ENCODE results near the gene SERHL2. TPM values are rescaled to one million over a fixed set of nuclear protein-coding genes. Genes with fewer than 3 reads are reported as not detected.
"Not testable (repeated sequence)": the region's sequence is repeated elsewhere in the genome, so short reads cannot be mapped to it uniquely, and the experiment has no call there.

Gene SERHL2
- total RNA-seq, 1 experiment from 2014 or later = 1.0 TPM

DNA sequence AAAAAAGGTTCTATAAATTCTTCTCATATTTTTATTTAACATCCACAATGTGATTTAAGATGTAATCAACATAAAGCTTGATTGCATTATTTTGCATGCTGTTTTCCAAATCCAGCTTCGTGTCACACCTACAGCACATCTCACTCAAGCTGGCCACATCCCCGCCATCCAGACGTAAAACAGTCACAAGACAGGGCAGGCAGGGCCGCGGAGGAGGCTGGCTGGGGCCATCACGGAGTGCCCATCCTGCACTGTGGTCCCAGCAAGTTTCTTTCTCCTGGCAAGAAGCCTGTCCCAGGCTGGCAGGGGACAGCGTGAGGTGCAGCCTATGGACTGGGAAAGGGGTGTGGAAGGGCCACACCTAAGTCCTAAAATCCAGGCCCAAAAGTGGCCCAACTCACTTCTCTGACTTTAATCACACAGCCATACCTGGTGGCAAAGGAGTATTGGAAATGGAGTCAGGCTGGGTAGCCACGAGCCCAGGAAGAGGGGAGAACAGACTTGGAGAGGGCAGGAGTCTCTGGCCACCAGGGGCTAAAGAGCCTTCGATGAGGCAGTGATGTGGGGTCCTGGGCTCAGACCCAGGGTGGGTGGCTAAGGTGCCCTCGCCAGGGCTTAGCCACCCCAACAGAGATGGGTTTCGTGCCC is 45.3 kb upstream of the SERHL2 start:
- not testable (repeated sequence) for H3K4ac ChIP-seq (ENCODE audit: low read depth, low read length); H4K91ac ChIP-seq (ENCODE audit: insufficient read length, low read depth, low read length); H2BK15ac ChIP-seq (ENCODE audit: low read depth, low read length); H3K79me2 ChIP-seq (ENCODE audit: insufficient read depth, low read length); H3K27me3 Mint-ChIP-seq (ENCODE audit: low read depth); H3K18ac ChIP-seq (ENCODE audit: insufficient read length, low read depth, low read length); H2BK120ac ChIP-seq (ENCODE audit: low read depth, low read length, poor library complexity, severe bottlenecking); H4K20me1 ChIP-seq (ENCODE audit: control insufficient read depth, insufficient read depth, insufficient read length); H3K4me2 ChIP-seq (ENCODE audit: insufficient read depth, insufficient read length, low read length); H4K8ac ChIP-seq (replicated peaks; ENCODE audit: insufficient read length, low read depth, low read length); H3K27me3 ChIP-seq (ENCODE audit: insufficient read depth, low read length); DNase-seq; H3K27ac ChIP-seq (ENCODE audit: insufficient read length, low read depth, low read length); H2AFZ ChIP-seq (ENCODE audit: low read length); H3K9me3 ChIP-seq (ENCODE audit: control insufficient read depth, low read depth, low read length); H3T11ph ChIP-seq (ENCODE audit: low read length); H2BK12ac ChIP-seq (ENCODE audit: insufficient read length, low read depth, low read length); H3K4me1 ChIP-seq (ENCODE audit: insufficient read depth, low read length); H3K23ac ChIP-seq (ENCODE audit: insufficient read length, low read depth, low read length); H3K23me2 ChIP-seq (ENCODE audit: insufficient read length, low read depth, low read length, poor library complexity, severe bottlenecking); H3K56ac ChIP-seq (ENCODE audit: insufficient read length, low read depth, low read length); H3K79me1 ChIP-seq (ENCODE audit: insufficient read depth, low read depth, low read length, poor library complexity, severe bottlenecking); H4K5ac ChIP-seq (ENCODE audit: insufficient read length, low read depth, low read length); H2BK5ac ChIP-seq (ENCODE audit: insufficient read length, low read length); H3K9me3 Mint-ChIP-seq; H2AK5ac ChIP-seq (ENCODE audit: insufficient read length, low read length); H3K9ac ChIP-seq (ENCODE audit: extremely low read depth, insufficient read length, low read length); H2BK20ac ChIP-seq (ENCODE audit: low read depth, low read length, poor library complexity, severe bottlenecking)
- TF ChIP-seq, protein P1, sequence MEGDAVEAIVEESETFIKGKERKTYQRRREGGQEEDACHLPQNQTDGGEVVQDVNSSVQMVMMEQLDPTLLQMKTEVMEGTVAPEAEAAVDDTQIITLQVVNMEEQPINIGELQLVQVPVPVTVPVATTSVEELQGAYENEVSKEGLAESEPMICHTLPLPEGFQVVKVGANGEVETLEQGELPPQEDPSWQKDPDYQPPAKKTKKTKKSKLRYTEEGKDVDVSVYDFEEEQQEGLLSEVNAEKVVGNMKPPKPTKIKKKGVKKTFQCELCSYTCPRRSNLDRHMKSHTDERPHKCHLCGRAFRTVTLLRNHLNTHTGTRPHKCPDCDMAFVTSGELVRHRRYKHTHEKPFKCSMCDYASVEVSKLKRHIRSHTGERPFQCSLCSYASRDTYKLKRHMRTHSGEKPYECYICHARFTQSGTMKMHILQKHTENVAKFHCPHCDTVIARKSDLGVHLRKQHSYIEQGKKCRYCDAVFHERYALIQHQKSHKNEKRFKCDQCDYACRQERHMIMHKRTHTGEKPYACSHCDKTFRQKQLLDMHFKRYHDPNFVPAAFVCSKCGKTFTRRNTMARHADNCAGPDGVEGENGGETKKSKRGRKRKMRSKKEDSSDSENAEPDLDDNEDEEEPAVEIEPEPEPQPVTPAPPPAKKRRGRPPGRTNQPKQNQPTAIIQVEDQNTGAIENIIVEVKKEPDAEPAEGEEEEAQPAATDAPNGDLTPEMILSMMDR (conservative IDR thresholded peaks at IDR 0.05) = peak; percentile 22; the same call in 2 of the 3 replicates
- H3K14ac ChIP-seq (ENCODE audit: insufficient read depth, low read length) = peak overlapping the region; percentile 56; the same call in 1 of the 2 replicates
- peak overlapping the region; percentile 75 to 86 (median 83); a peak in 5 of 7 replicates for H3K27ac Mint-ChIP-seq
- peaks cover 17 to 26% of the 10 kb centered on the region in 2 experiments for H3K4me1 Mint-ChIP-seq
- peak overlapping the region in 1 of 2 experiments; percentile 48; a peak in 3 of 5 replicates for H3K4me3 Mint-ChIP-seq
- peaks cover 10 to 31% (median 17%) of the 10 kb centered on the region in 3 experiments for H3K36me3 Mint-ChIP-seq (ENCODE audit: insufficient read depth in 1 of 3, low read depth in 3 of 3)
- no CpG with 5 or more reads among the region's 11 CpGs for WGBS (ENCODE audit: extremely low coverage, insufficient read length, low lambda C conversion rate)

DNA sequence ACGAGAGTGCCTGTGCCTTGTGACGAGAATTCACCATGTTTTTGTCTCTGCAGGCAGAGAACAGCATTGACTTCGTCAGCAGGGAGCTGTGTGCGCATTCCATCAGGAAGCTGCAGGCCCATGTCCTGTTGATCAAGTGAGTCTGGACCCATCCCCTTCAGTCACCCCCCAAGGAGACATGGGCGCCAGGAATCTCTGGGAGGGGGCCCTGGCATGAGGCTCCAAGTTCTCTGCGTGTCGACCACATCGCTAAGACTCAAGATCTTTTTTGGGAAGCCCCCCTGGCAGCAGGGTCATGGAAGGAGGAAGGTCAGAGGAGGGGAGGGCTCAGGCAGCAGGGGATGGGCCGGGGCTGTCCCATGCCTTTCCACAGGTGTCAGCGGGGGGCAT is 44.8 kb upstream of the SERHL2 start:
- WGBS (ENCODE audit: extremely low coverage, insufficient read length, low lambda C conversion rate) = no CpG with 5 or more reads among the region's 10 CpGs
- H3K4me2 ChIP-seq (ENCODE audit: insufficient read depth, insufficient read length, low read length) = not testable (repeated sequence)

More for the DNA sequence above, 44.8 kb upstream of the SERHL2 start:
- not testable (repeated sequence) for H2BK12ac ChIP-seq (ENCODE audit: insufficient read length, low read depth, low read length); H2BK20ac ChIP-seq (ENCODE audit: low read depth, low read length, poor library complexity, severe bottlenecking); DNase-seq; H3K27ac ChIP-seq (ENCODE audit: insufficient read length, low read depth, low read length); H3K79me2 ChIP-seq (ENCODE audit: insufficient read depth, low read length); H3K9ac ChIP-seq (ENCODE audit: extremely low read depth, insufficient read length, low read length); H3K27me3 Mint-ChIP-seq (ENCODE audit: low read depth); H2AK5ac ChIP-seq (ENCODE audit: insufficient read length, low read length); H3K23me2 ChIP-seq (ENCODE audit: insufficient read length, low read depth, low read length, poor library complexity, severe bottlenecking); H3K9me3 ChIP-seq (ENCODE audit: control insufficient read depth, low read depth, low read length); H2AFZ ChIP-seq (ENCODE audit: low read length); H3K23ac ChIP-seq (ENCODE audit: insufficient read length, low read depth, low read length); H3K79me1 ChIP-seq (ENCODE audit: insufficient read depth, low read depth, low read length, poor library complexity, severe bottlenecking); H3K14ac ChIP-seq (ENCODE audit: insufficient read depth, low read length); H4K5ac ChIP-seq (ENCODE audit: insufficient read length, low read depth, low read length); H3K18ac ChIP-seq (ENCODE audit: insufficient read length, low read depth, low read length); H3K56ac ChIP-seq (ENCODE audit: insufficient read length, low read depth, low read length); H3K4me1 ChIP-seq (ENCODE audit: insufficient read depth, low read length); H2BK15ac ChIP-seq (ENCODE audit: low read depth, low read length); H3K27me3 ChIP-seq (ENCODE audit: insufficient read depth, low read length); H2BK5ac ChIP-seq (ENCODE audit: insufficient read length, low read length); H3K9me3 Mint-ChIP-seq; H3K4ac ChIP-seq (ENCODE audit: low read depth, low read length); H3T11ph ChIP-seq (ENCODE audit: low read length); H2BK120ac ChIP-seq (ENCODE audit: low read depth, low read length, poor library complexity, severe bottlenecking); H4K20me1 ChIP-seq (ENCODE audit: control insufficient read depth, insufficient read depth, insufficient read length); H4K8ac ChIP-seq (replicated peaks; ENCODE audit: insufficient read length, low read depth, low read length); H4K91ac ChIP-seq (ENCODE audit: insufficient read length, low read depth, low read length)
- H3K4me3 Mint-ChIP-seq = peak overlapping the region in 1 of 2 experiments; percentile 54; a peak in 2 of 5 replicates
- peaks cover 10 to 33% (median 19%) of the 10 kb centered on the region in 3 experiments for H3K36me3 Mint-ChIP-seq (ENCODE audit: insufficient read depth in 1 of 3, low read depth in 3 of 3)
- peak overlapping the region in 2 of 3 experiments; percentile 53 to 96; a peak in 2 of 7 replicates for H3K27ac Mint-ChIP-seq
- H3K4me1 Mint-ChIP-seq = peaks cover 17 to 28% of the 10 kb centered on the region in 2 experiments
